Activated naive CD8-positive, alpha-beta T cell (primary cell): ENCODE data around the gene XIRP1.

Source experiments
- H3K27ac Mint-ChIP-seq: one replicate; pipeline ENCODE4 v1.8.0; 2021; ENCODE audit warnings: mixed read lengths
- H3K27me3 Mint-ChIP-seq: one replicate; pipeline ENCODE4 v1.8.0; 2021; ENCODE audit warnings: mixed read lengths
- H3K36me3 Mint-ChIP-seq: one replicate; pipeline ENCODE4 v1.8.0; 2021; ENCODE audit warnings: mixed read lengths
- H3K4me1 Mint-ChIP-seq: one replicate; pipeline ENCODE4 v1.8.0; 2021; ENCODE audit warnings: low read depth, mixed read lengths
- H3K4me3 Mint-ChIP-seq: one replicate; pipeline ENCODE4 v1.8.0; 2021; ENCODE audit warnings: mild to moderate bottlenecking, mixed read lengths
- H3K9me3 Mint-ChIP-seq: one replicate; pipeline ENCODE4 v1.8.0; 2021; ENCODE audit warnings: low read depth, mixed read lengths

The XIRP1 gene

DNA sequence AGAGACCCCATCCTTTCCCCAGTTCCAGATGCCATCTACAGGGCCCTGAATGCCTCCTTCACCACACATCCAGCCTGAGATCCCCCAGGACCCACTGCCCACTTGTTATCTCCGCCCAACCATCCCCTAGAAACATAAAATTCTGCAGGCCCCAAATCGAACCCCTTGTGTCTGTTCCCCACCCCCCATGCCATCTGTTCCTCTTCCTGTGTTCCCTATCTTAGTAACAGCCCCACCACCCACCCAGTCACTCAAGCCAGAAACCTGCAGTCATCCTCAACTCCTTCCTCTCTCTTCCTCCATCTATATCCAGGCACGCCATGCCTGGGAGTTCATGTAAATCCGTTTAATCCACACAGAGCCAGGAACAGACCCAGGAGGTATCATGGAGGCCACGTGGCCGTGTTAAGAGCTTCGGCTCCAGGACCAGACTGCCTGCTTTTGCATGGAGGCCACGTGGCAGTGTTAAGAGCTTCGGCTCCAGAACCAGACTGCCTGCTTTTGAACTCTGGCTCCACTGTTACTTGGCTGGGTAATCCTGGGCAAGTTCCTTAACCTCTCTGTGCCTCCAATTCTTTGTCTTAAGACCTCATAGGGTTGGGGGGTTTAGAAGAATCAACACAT lies 43.8 kb downstream of the XIRP1 start:
- H3K4me1 Mint-ChIP-seq = peaks cover 72% of the 10 kb centered on the region
- H3K4me3 Mint-ChIP-seq = peak overlapping the region; percentile 97
- H3K27ac Mint-ChIP-seq = peak overlapping the region; percentile 98
- no peaks in the 10 kb centered on the region for H3K9me3 Mint-ChIP-seq
- no peaks in the 10 kb centered on the region for H3K27me3 Mint-ChIP-seq
- peaks cover 26% of the 10 kb centered on the region for H3K36me3 Mint-ChIP-seq

DNA sequence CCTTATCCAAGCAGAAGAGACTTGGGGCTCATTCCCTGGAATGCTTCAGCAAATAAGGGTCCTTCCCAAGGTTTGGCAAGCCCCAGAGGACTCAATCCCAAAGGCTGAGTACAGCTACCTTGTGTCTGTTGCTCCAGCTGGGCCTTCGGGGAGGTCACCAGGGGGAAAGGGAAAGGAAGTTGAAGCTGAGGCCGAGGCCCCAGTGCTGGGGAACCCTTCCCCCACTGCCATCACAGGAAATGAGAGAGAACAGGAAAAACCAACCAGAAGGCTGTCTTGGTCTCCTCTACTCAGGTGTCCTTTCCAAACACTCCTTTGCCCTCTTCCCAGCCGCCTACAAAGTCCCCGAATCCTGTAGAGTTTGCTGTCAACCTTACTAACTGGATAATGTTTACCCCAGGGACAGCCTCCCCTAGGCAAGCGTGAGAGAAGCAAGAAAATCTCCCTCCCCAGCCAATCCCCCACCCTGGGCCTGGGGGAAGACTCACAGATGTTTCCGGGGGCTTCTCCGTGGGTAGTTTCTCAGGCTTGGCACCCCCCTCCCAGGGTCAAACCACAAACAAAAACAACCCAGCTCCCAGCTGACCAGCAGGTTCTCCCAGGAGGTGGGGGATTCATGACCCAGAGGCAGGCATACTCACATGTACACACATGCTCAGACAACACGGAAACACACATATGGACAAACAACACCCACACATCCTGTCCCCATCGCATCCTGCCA lies 44.5 kb downstream of the XIRP1 start:
- H3K9me3 Mint-ChIP-seq = no peaks in the 10 kb centered on the region
- peaks cover 74% of the 10 kb centered on the region for H3K4me1 Mint-ChIP-seq
- peaks cover 26% of the 10 kb centered on the region for H3K36me3 Mint-ChIP-seq
- peak overlapping the region; percentile 98 for H3K27ac Mint-ChIP-seq
- H3K4me3 Mint-ChIP-seq = peak overlapping the region; percentile 97
- no peaks in the 10 kb centered on the region for H3K27me3 Mint-ChIP-seq

DNA sequence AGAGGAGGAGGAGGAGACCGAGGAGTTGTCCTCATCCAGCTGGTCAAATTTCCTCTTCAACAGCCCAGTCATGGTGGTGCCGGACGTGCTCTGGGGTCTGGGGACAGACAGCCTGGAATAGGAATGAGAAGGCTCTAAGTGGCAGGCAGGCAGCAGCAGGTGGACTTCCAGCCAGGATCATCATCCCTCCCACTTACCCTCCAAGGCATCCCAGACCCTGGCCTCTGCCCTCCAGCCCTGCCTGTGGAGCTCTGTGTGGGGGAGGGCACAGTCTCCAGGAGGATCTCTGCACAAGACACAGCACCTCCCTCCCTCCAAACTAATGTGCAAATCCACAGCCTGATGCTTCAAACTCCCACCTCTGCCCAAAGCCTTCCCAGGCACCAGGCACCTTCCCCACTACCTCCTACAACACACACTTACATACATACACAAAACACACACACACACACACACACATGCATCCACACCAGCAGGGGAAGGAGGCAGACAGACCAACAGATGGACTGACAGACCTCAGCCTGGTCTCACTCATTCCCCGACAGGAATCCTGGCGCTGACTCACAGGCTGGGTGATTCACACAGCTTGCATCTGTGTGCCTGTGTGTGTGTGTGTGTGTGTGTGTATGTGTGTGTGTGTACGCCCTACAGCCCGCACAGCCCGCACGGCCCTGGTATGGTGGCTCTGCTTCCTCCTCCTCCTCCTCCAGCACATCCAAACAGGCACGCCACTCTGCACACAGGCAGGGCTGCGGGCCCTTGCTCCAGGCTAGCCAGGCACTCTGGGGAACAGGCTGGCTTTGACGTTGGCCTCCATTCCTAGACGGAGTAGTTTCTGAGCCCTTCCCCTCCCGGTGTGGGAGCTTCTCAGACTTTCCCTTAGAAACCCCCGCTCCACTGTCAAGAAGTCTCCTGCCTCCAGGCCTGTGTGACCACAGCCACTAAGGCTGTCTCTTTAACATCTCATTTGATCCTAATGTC lies 45.5 kb downstream of the XIRP1 start:
- Mint-ChIP-seq H3K9me3 (no peaks in the 10 kb centered on the region), H3K4me1 (peaks cover 73% of the 10 kb centered on the region), H3K4me3 (peak overlapping the region; percentile 97), H3K27me3 (no peaks in the 10 kb centered on the region), H3K27ac (peak overlapping the region; percentile 98), H3K36me3 (peaks cover 21% of the 10 kb centered on the region)

DNA sequence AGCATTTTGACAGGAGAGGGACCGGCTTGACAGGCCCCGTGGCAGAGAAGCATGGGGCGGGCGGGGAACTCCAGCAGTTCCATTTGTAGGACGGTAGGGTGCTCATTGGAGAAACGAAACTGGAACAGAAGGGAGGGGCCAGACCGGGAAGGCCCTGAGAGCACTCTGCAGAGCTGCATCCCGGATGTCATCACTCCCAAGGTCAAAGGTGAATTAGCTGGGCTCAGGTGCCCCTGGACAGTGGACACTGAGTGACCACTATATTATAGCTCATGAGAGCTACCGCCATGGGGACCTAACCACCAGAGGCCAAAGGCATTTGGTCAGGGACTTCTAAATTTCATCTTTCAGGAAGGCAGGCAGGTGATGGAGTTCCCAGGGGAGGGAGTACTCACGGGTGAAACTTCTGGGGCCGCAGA lies 46.3 kb downstream of the XIRP1 start:
- H3K9me3 Mint-ChIP-seq = no peaks in the 10 kb centered on the region
- no peaks in the 10 kb centered on the region for H3K27me3 Mint-ChIP-seq
- H3K27ac Mint-ChIP-seq = peak overlapping the region; percentile 98
- peaks cover 19% of the 10 kb centered on the region for H3K36me3 Mint-ChIP-seq
- H3K4me1 Mint-ChIP-seq = peaks cover 69% of the 10 kb centered on the region
- peak overlapping the region; percentile 42 for H3K4me3 Mint-ChIP-seq

DNA sequence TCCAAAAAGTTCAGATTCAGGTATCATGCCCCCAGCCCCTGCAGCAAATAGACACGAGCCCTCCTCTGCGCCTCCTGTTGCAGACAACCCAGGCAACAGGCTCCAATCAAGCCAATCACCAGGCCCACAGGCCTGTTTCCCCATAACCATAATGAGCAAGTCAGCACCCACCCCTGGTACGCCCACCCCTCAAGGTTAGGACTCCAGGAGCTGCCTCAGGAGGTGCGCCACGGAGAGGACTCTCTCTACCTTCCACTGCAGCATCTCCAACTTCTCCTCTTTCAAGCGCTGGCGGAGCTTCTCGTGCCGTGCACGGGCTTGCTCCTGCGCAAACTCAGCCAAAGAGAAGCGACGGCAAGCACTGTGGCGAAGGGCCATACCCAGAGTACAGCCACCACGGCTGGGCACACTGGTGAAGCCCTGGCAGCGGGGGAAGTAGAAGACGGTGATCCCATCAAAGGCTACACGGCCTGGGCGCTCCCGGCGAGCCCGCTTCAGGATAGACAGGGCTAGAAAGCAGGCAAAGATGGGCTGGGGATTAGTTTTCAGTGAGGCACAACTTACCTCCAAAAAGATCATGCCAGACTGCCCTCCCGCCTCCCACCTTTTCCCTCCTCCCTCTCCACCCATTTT lies 47.5 kb downstream of the XIRP1 start:
- Mint-ChIP-seq H3K36me3 (peaks cover 19% of the 10 kb centered on the region), H3K27me3 (no peaks in the 10 kb centered on the region), H3K4me3 (peak overlapping the region; percentile 61), H3K4me1 (peaks cover 66% of the 10 kb centered on the region), H3K27ac (peak overlapping the region; percentile 46), H3K9me3 (no peaks in the 10 kb centered on the region)

DNA sequence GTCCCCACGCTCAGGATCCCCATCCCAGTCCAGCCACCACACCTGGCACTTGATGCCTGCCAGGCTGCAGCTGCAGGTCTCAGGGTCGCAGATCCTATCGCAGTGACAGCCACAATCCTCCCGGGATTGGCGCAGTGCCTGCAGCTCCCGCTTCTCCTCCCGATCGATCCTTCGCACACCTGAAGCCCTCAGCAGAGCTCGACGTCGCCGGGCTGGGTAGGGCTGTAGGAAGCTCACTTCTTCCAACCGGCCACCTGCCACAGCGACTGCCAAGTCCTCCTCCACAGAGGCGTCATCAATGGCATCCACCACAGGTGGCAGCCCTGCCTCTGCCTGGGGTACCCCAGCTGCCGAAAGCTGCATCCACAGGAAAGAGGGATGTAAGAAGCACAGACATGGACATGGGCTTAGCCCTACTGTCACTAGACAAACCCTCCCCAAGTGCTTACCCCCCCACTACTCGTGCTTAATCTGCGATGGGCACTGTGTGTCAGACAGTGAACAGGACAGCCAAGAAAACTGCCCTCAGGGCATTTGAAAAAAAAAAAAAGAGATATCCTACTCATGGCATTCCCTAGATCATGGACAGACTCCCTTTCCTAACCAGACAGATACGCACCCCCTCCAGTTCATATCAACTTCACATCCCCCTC lies 48.2 kb downstream of the XIRP1 start:
- Mint-ChIP-seq H3K36me3 (peaks cover 19% of the 10 kb centered on the region), H3K4me1 (peaks cover 63% of the 10 kb centered on the region), H3K27me3 (no peaks in the 10 kb centered on the region), H3K27ac (no peak overlapping the region), H3K9me3 (no peaks in the 10 kb centered on the region), H3K4me3 (peak overlapping the region; percentile 61)

DNA sequence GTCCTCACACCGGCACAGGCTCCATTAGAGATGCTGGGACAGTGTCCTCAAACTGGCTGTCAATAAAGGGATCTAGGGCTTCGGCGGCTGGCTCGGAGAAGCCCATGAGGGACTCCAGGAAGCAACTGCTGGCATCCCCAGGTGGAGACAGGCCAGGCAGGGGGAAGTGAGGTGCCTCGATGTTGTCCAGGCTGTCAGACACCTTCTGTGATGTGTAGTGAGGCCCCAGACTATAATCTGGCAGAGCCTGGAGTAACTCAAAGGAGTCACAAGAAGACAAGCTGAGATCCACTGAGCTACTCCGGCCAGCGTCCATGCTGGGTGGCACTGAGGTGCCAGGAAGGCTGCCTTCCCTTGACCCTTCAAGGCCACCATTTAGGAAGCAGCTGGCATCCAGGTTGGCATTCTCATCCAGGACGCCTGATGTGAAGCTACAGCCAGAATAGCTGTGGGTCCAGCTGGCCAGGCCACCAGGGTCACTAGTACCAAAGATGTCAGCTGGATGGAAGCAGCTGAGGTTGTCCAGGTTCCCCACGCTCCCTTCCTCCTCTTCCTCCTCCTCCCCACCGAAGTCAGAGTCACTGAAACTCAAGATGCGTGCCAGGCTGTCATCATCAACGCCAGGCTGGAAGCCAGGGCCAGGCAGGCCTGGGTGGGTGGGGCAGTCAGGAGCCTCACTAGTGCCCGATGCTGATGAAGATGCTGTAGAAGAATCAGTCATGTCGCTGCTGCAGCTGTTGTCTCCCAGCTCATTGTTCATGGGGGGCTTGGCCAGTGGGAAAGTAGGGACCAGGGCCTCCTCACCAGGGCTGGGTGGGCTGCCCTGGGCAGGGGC lies 49.1 kb downstream of the XIRP1 start:
- Mint-ChIP-seq H3K4me1 (peaks cover 59% of the 10 kb centered on the region), H3K27me3 (no peaks in the 10 kb centered on the region), H3K9me3 (no peaks in the 10 kb centered on the region), H3K4me3 (peak overlapping the region; percentile 13), H3K36me3 (peaks cover 11% of the 10 kb centered on the region), H3K27ac (no peak overlapping the region)

DNA sequence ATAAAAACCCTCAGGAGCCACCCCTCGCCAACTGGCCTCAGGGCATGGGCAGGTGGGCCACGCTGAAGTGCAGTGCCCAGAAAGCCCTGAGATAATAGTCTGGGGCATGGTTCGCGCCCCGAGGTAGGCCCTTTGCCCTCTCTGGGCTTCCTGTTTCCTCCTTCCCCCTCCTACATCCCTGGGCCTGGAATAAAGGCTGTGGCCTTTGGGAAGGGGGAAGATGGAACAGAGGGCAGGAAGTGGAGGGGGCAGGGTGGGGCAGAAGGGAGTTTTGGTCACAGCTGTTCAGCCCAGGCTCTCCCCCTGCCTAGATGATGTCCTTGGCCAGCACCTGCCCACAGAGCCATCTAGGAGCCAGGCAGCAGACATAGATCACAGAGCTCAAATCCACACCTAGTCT lies 50.3 kb downstream of the XIRP1 start:
- Mint-ChIP-seq H3K4me1 (peaks cover 47% of the 10 kb centered on the region), H3K9me3 (no peaks in the 10 kb centered on the region), H3K27ac (peak overlapping the region; percentile 61), H3K36me3 (peaks cover 10% of the 10 kb centered on the region), H3K4me3 (no peak overlapping the region), H3K27me3 (no peaks in the 10 kb centered on the region)

DNA sequence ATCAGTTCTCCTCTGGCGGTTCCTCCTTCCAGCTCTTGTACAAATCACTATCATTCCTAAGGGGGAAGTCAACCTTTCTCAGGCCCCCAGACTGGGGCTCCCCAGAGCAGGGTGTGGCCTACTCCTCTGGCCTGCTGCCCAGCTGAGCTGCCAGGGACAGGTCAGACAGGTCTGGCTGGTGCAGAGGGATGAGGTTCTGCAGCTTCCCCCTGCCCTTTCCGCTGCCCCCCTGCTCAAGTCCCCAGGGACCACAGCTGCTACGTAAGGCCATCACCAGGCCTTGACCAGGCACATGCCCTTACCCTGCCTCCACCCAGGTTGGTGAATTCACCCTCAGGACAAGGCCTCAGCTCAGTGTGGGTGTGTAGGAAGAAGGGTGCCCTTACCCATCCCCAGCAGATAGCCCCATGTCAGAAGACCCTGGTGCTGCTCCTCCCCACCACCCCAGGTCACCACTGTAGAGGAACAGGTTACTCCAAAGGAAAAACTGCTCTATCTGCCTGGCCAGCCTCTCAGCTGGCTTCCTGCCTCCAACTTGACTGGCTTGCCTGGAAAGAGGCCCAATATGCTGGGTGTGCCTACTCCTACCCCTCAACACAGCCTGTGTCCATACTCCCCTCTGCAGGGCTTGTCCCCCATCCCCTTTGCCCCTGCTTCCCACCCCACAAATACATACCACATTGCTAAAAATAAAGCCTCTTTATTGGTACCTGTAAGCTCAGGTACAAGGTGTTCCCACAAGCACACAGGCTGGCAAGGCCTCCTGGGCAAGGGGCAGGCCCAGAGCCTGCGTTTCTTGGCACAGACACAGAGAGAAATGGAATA lies 51.0 kb downstream of the XIRP1 start:
- Mint-ChIP-seq H3K4me3 (peak overlapping the region; percentile 7), H3K4me1 (peaks cover 40% of the 10 kb centered on the region), H3K9me3 (no peaks in the 10 kb centered on the region), H3K27me3 (no peaks in the 10 kb centered on the region), H3K36me3 (peaks cover 7% of the 10 kb centered on the region), H3K27ac (peak overlapping the region; percentile 70)

DNA sequence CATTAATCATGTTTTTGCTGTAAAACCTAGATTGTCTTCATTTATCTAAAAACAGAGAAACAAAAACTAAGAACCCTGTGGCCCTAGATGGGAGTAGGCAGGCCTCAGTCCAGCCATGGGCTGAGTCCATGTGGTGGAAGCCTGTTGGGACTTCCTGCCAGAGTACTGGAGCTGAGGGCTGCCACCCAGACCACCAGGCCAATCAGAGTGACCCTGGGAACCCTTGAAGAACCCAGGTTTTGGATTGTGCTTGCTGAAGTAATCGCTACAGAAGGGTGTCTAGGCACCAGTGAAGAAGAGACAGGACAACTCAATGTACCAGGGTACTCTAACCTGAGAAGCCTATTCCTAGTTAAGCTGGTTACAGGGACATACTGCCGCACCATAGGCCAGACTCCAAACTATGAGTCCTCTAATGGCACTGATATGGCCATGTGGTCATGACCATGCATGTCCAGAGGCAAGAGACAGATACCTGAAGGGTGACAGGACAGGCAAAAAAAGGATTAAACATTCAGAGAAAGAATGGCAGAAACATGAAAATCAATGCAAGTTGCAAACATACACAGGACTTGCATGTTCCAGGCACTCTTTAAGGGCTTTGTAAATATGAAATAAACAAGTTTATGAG lies 51.9 kb downstream of the XIRP1 start:
- H3K27ac Mint-ChIP-seq = peak overlapping the region; percentile 70
- peaks cover 7% of the 10 kb centered on the region for H3K36me3 Mint-ChIP-seq
- H3K4me3 Mint-ChIP-seq = peak overlapping the region; percentile 38
- H3K9me3 Mint-ChIP-seq = no peaks in the 10 kb centered on the region
- peaks cover 33% of the 10 kb centered on the region for H3K4me1 Mint-ChIP-seq
- no peaks in the 10 kb centered on the region for H3K27me3 Mint-ChIP-seq

DNA sequence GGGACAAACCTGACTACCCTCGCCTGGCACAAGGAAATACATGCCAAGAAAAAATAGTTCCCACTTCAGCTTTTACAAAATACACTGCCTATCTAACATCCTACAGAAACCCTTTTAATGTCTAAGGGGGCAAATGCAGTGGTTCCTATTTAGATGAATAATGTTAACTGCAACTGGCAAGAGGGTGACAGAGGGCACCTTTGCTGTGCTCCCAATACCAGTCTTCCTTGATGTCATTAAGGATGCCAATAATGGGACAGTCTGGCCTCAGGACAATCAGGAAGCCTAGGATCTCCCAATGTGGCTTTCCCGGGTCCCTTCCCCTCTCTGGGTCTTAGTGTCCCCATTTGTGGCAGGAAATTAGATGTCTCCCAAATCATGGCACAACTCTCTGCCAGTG lies 53.0 kb downstream of the XIRP1 start:
- H3K36me3 Mint-ChIP-seq = peaks cover 7% of the 10 kb centered on the region
- H3K27ac Mint-ChIP-seq = peak overlapping the region; percentile 34
- peaks cover 30% of the 10 kb centered on the region for H3K4me1 Mint-ChIP-seq
- H3K27me3 Mint-ChIP-seq = no peaks in the 10 kb centered on the region
- no peaks in the 10 kb centered on the region for H3K9me3 Mint-ChIP-seq
- H3K4me3 Mint-ChIP-seq = no peak overlapping the region

DNA sequence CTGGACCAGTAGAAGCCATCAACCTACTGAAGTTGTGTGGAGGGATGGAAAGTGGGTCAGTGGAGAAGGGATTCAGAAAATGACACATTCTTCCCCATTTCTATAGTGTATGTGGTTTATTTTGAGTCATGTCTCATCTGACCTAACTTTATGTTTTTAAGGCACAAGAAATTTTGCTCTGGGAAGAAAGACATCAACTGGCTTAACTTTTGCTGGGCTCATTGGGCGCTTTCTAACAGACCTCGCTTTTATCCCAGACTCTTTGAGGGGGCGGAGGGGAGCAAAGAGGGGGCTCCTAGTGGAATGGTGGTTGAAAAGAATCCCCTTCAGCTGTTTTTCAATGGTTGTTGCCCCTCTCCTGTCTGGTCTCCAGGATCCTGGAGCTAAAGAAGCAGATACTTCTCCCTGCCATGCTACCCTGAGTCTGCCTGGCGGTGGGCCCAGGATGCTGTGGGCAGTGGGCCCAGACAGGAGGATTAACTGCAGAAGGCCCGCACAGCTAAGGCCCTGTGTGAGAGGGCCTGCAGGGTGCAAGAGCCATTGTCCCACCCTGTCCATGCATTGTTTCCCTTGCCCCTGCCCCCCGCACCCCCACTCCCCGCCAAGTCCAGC lies 53.5 kb downstream of the XIRP1 start:
- Mint-ChIP-seq H3K27ac (peak overlapping the region; percentile 28), H3K27me3 (no peaks in the 10 kb centered on the region), H3K36me3 (peaks cover 7% of the 10 kb centered on the region), H3K4me3 (no peak overlapping the region), H3K9me3 (no peaks in the 10 kb centered on the region), H3K4me1 (peaks cover 29% of the 10 kb centered on the region)
